H9 (cell line): ENCODE results near the gene TLK1. TPM values are rescaled to one million over a fixed set of nuclear protein-coding genes. Genes with fewer than 3 reads are reported as not detected.

Source experiments
- DNase-seq: peaks from one replicate; pipeline ENCODE4 v3.0.0-alpha.2; 2017
- H2AFZ ChIP-seq: one replicate; pipeline ENCODE4 v1.6.1; 2013; ENCODE audit warnings: mild to moderate bottlenecking, low read length, control low read depth, moderate library complexity
- H2AK5ac ChIP-seq: 2 replicates; pipeline ENCODE4 v1.6.1; 2013; ENCODE audit warnings: low read length, control low read depth, mixed read lengths; ENCODE audit not compliant: insufficient read length
- H2BK120ac ChIP-seq: one replicate; pipeline ENCODE4 v1.6.1; 2013; ENCODE audit warnings: low read depth, mild to moderate bottlenecking, low read length, control low read depth, inconsistent platforms; ENCODE audit not compliant: poor library complexity, severe bottlenecking
- H2BK12ac ChIP-seq: 2 replicates; pipeline ENCODE4 v1.6.1; 2013; ENCODE audit warnings: low read length, control low read depth, mixed read lengths, low read depth; ENCODE audit not compliant: insufficient read length
- H2BK15ac ChIP-seq: 2 replicates; pipeline ENCODE4 v1.6.1; 2013; ENCODE audit warnings: low read depth, low read length, control low read depth
- H2BK20ac ChIP-seq: one replicate; pipeline ENCODE4 v1.6.1; 2013; ENCODE audit warnings: low read depth, mild to moderate bottlenecking, low read length, control low read depth, inconsistent platforms; ENCODE audit not compliant: poor library complexity, severe bottlenecking
- H2BK5ac ChIP-seq: 2 replicates; pipeline ENCODE4 v1.6.1; 2013; ENCODE audit warnings: low read length, control low read depth, mixed read lengths; ENCODE audit not compliant: insufficient read length
- H3K14ac ChIP-seq: 2 replicates; pipeline ENCODE4 v1.6.1; 2013; ENCODE audit warnings: low read length, control low read depth; ENCODE audit not compliant: insufficient read depth
- H3K18ac ChIP-seq: 2 replicates; pipeline ENCODE4 v1.6.1; 2013; ENCODE audit warnings: low read depth, mild to moderate bottlenecking, mixed read lengths, low read length, control low read depth; ENCODE audit not compliant: insufficient read length
- H3K23ac ChIP-seq: 2 replicates; pipeline ENCODE4 v1.6.1; 2013; ENCODE audit warnings: low read length, control low read depth, mixed read lengths, low read depth; ENCODE audit not compliant: insufficient read length
- H3K23me2 ChIP-seq: 2 replicates; pipeline ENCODE4 v1.6.1; 2013; ENCODE audit warnings: low read depth, mild to moderate bottlenecking, mixed read lengths, low read length, control low read depth; ENCODE audit not compliant: insufficient read length, poor library complexity, severe bottlenecking
- H3K27ac ChIP-seq: 2 replicates; pipeline ENCODE4 v1.5.1; 2013; ENCODE audit warnings: low read length, control low read depth, mixed read lengths, low read depth; ENCODE audit not compliant: insufficient read length
- H3K27me3 ChIP-seq: 2 replicates; pipeline ENCODE4 v1.6.1; 2013; ENCODE audit warnings: low read length, control low read depth, inconsistent platforms; ENCODE audit not compliant: insufficient read depth
- H3K4ac ChIP-seq: 2 replicates; pipeline ENCODE4 v1.6.1; 2013; ENCODE audit warnings: low read depth, mild to moderate bottlenecking, control low read depth, inconsistent platforms, low read length, moderate library complexity
- H3K4me1 ChIP-seq: 2 replicates; pipeline ENCODE4 v1.6.1; 2013; ENCODE audit warnings: low read length, control low read depth, inconsistent platforms; ENCODE audit not compliant: insufficient read depth
- H3K4me2 ChIP-seq: 2 replicates; pipeline ENCODE4 v1.6.1; 2013; ENCODE audit warnings: low read length, control low read depth, mixed read lengths; ENCODE audit not compliant: insufficient read length, insufficient read depth
- H3K56ac ChIP-seq: 2 replicates; pipeline ENCODE4 v1.6.1; 2013; ENCODE audit warnings: low read depth, mild to moderate bottlenecking, mixed read lengths, low read length, control low read depth; ENCODE audit not compliant: insufficient read length
- H3K79me1 ChIP-seq: 2 replicates; pipeline ENCODE4 v1.6.1; 2013; ENCODE audit warnings: low read depth, mild to moderate bottlenecking, moderate library complexity, low read length, control low read depth, inconsistent platforms; ENCODE audit not compliant: insufficient read depth, poor library complexity, severe bottlenecking
- H3K79me2 ChIP-seq: 2 replicates; pipeline ENCODE4 v1.6.1; 2013; ENCODE audit warnings: low read length, control low read depth, inconsistent platforms; ENCODE audit not compliant: insufficient read depth
- H3K9ac ChIP-seq: 2 replicates; pipeline ENCODE4 v1.6.1; 2013; ENCODE audit warnings: low read length, control low read depth, mixed read lengths; ENCODE audit not compliant: insufficient read length; ENCODE audit errors: extremely low read depth
- H3K9me3 ChIP-seq: one replicate; pipeline ENCODE4 v1.6.1; 2013; ENCODE audit warnings: low read depth, low read length, inconsistent platforms; ENCODE audit not compliant: control insufficient read depth
- H3T11ph ChIP-seq: one replicate; pipeline ENCODE4 v1.6.1; 2013; ENCODE audit warnings: mild to moderate bottlenecking, low read length, control low read depth, inconsistent platforms
- H4K20me1 ChIP-seq: one replicate; pipeline ENCODE4 v1.6.1; 2013; ENCODE audit not compliant: control insufficient read depth, insufficient read length, insufficient read depth
- H4K5ac ChIP-seq: 2 replicates; pipeline ENCODE4 v1.6.1; 2013; ENCODE audit warnings: low read depth, mild to moderate bottlenecking, mixed read lengths, low read length, control low read depth; ENCODE audit not compliant: insufficient read length
- H4K8ac ChIP-seq: replicated peaks from 2 replicates; pipeline ENCODE4 v1.6.1; 2013; ENCODE audit warnings: low read length, control low read depth, mixed read lengths, low read depth; ENCODE audit not compliant: insufficient read length
- H4K91ac ChIP-seq: 2 replicates; pipeline ENCODE4 v1.6.1; 2013; ENCODE audit warnings: low read depth, mild to moderate bottlenecking, moderate library complexity, mixed read lengths, low read length, control low read depth; ENCODE audit not compliant: insufficient read length
- H3K27ac Mint-ChIP-seq, 3 experiments: 2 replicates in 2 of 3; 3 replicates in 1 of 3; pipeline ENCODE4 v1.8.0; 2020 to 2021; ENCODE audit warnings: mixed read lengths in 3 of 3, mild to moderate bottlenecking in 1 of 3, moderate library complexity in 1 of 3
- H3K27me3 Mint-ChIP-seq: 2 replicates; pipeline ENCODE4 v1.8.0; 2021; ENCODE audit warnings: low read depth, mild to moderate bottlenecking, moderate library complexity, mixed read lengths
- H3K36me3 Mint-ChIP-seq, 3 experiments: 2 replicates in 2 of 3; 3 replicates in 1 of 3; pipeline ENCODE4 v1.8.0; 2020 to 2021; ENCODE audit warnings: low read depth in 3 of 3, mixed read lengths in 3 of 3; ENCODE audit not compliant: insufficient read depth in 1 of 3
- H3K4me1 Mint-ChIP-seq, 2 experiments: 2 replicates each; pipeline ENCODE4 v1.8.0; 2020; ENCODE audit warnings: mixed read lengths in 2 of 2
- H3K4me3 Mint-ChIP-seq, 2 experiments: 2 replicates in 1 of 2; 3 replicates in 1 of 2; pipeline ENCODE4 v1.8.0; 2020 to 2021; ENCODE audit warnings: mild to moderate bottlenecking in 2 of 2, mixed read lengths in 2 of 2, moderate library complexity in 1 of 2
- H3K9me3 Mint-ChIP-seq, 2 experiments: 2 replicates in 1 of 2; 3 replicates in 1 of 2; pipeline ENCODE4 v1.8.0; 2020; ENCODE audit warnings: mild to moderate bottlenecking in 2 of 2, mixed read lengths in 2 of 2, moderate library complexity in 1 of 2
- total RNA-seq: library from RNA; stranded (reverse); gene quantifications from 2 replicates; pipeline ENCODE4 v1.2.1, GENCODE V29; 2021
- TF ChIP-seq, protein P1 (sequence below): fragments of 200-600 bp; sonication (generic); conservative IDR thresholded peaks from 3 replicates; pipeline ENCODE4 v1.8.0; 2021; ENCODE audit warnings: antibody characterized with exemption, mild to moderate bottlenecking

Gene TLK1
- total RNA-seq, 1 experiment from 2014 or later = 112 TPM

DNA sequence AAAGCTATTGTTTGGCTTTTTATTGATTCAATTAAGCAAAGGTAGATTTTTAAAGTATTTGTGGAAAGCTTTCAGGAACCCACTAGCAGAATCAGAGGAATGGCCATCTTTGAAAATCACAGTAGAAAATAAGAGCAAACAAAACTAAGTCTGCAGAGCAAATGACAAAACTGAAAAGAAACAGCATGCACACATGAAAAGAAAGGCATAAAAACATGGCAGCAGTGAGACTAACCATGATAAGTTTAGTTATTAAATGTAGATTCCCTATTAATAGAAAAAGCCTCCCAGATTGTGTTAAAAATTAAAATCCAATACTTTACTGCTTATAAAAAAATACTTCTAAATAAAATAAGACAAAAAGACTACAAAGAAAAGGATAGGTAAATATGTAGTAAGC lies 9.1 kb upstream of the TLK1 start:
- H3K23me2 ChIP-seq = no peaks in the 10 kb centered on the region
- no peaks in the 10 kb centered on the region for H3K79me1 ChIP-seq
- H3K4ac ChIP-seq = no peak overlapping the region
- no peaks in the 10 kb centered on the region for H3K27me3 ChIP-seq
- H3K14ac ChIP-seq = no peak overlapping the region
- no peaks in the 10 kb centered on the region for H4K20me1 ChIP-seq
- TF ChIP-seq, protein P1, sequence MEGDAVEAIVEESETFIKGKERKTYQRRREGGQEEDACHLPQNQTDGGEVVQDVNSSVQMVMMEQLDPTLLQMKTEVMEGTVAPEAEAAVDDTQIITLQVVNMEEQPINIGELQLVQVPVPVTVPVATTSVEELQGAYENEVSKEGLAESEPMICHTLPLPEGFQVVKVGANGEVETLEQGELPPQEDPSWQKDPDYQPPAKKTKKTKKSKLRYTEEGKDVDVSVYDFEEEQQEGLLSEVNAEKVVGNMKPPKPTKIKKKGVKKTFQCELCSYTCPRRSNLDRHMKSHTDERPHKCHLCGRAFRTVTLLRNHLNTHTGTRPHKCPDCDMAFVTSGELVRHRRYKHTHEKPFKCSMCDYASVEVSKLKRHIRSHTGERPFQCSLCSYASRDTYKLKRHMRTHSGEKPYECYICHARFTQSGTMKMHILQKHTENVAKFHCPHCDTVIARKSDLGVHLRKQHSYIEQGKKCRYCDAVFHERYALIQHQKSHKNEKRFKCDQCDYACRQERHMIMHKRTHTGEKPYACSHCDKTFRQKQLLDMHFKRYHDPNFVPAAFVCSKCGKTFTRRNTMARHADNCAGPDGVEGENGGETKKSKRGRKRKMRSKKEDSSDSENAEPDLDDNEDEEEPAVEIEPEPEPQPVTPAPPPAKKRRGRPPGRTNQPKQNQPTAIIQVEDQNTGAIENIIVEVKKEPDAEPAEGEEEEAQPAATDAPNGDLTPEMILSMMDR = no peak
- H2AFZ ChIP-seq = no peak overlapping the region
- H3K23ac ChIP-seq = no peak overlapping the region
- H4K5ac ChIP-seq = no peak overlapping the region
- H3K4me3 Mint-ChIP-seq = no peak overlapping the region
- H3K18ac ChIP-seq = no peak overlapping the region
- no peaks in the 10 kb centered on the region; a peak in 1 of 7 replicates for H3K36me3 Mint-ChIP-seq
- no peaks in the 10 kb centered on the region for H3K27me3 Mint-ChIP-seq
- H3K79me2 ChIP-seq = no peaks in the 10 kb centered on the region
- H3K9ac ChIP-seq = no peak overlapping the region
- H3T11ph ChIP-seq = no peak overlapping the region
- no peak overlapping the region for H4K8ac ChIP-seq
- no peak for DNase-seq
- H2BK12ac ChIP-seq = no peak overlapping the region
- no peak overlapping the region; a peak in 1 of 7 replicates for H3K27ac Mint-ChIP-seq
- no peak overlapping the region for H3K56ac ChIP-seq
- H2BK15ac ChIP-seq = no peak overlapping the region
- no peaks in the 10 kb centered on the region for H3K9me3 Mint-ChIP-seq
- H2BK5ac ChIP-seq = no peak overlapping the region
- no peak overlapping the region for H2BK120ac ChIP-seq
- no peak overlapping the region for H2BK20ac ChIP-seq
- H3K4me2 ChIP-seq = no peak overlapping the region
- no peak overlapping the region for H3K27ac ChIP-seq
- no peaks in the 10 kb centered on the region for H3K4me1 Mint-ChIP-seq
- H3K4me1 ChIP-seq = no peaks in the 10 kb centered on the region
- no peak overlapping the region for H4K91ac ChIP-seq
- no peaks in the 10 kb centered on the region for H3K9me3 ChIP-seq
- no peak overlapping the region for H2AK5ac ChIP-seq
